Uterus (tissue), 2 donors: Measurements from ENCODE around the gene JAK3.

ENCODE experiments used
- CTCF ChIP-seq, 4 experiments: fragments of 200-600 bp in 2 of 4; fragments of 450-650 bp in 2 of 4; sonication (generic) in 2 of 4; IDR thresholded peaks; one replicate each; pipeline ENCODE4 v1.5.1; 2016 to 2019; ENCODE audit warnings: antibody characterized with exemption in 4 of 4, mild to moderate bottlenecking in 2 of 4, moderate library complexity in 1 of 4
- POLR2A ChIP-seq, 2 donors: fragments of 450-650 bp; IDR thresholded peaks; one replicate each; pipeline ENCODE4 v1.6.1; 2016; ENCODE audit warnings: antibody characterized with exemption in 2 of 2, mild to moderate bottlenecking in 1 of 2, moderate library complexity in 1 of 2

DNA sequence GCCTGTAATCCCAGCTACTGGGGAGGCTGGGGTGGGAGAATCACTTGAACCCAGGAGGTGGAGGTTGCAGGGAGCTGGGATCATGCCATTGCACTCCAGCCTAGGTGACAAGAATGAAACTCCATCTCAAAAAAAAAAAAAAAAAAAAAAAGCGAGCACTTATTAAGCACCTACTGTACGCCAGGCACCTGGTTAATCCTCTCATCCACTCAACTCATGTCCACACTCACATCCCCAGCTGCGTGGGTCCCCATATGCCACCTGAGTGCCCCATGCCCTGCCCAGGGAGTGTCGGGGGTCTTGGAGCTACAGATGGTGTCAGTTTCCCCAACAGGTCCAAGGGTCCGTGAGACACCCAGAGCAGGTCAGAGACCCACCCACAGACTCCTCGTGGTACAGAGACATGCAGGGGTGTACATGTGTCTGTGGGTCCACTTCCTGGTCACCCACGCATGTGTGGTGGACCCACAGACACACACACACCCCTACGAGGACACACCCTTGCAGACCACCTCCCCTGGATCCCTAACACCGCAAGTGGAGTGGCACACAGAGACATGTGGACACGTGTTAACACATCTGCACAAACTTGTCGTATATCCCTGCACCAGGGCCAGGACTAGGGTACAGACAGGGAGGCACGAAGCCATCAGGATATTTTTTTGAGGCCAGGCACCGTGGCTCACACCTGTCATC lies 30.0 kb downstream of the JAK3 start:
- TF ChIP-seq POLR2A (IDR thresholded peaks at IDR 0.05) (no peak), CTCF (IDR thresholded peaks at IDR 0.05) (no peak)
